Hepatocyte (in vitro differentiated cells): ENCODE data around the gene LPP. TPM values are rescaled to one million over a fixed set of nuclear protein-coding genes. Genes with fewer than 3 reads are reported as not detected.

Experiments
- DNase-seq: peaks from one replicate; pipeline ENCODE4 v3.0.0-alpha.2; 2016; ENCODE audit warnings: low spot score
- H2AFZ ChIP-seq: fragments of 200-600 bp; sonication (generic); 2 replicates; pipeline ENCODE4 v1.6.0; 2016; ENCODE audit warnings: antibody characterized with exemption, mild to moderate bottlenecking
- H3K27ac ChIP-seq: fragments of 200-600 bp; sonication (generic); 2 replicates; pipeline ENCODE4 v1.5.1; 2016; ENCODE audit warnings: mild to moderate bottlenecking
- H3K27me3 ChIP-seq: fragments of 200-600 bp; sonication (generic); 2 replicates; pipeline ENCODE4 v1.6.1; 2016
- H3K36me3 ChIP-seq: fragments of 200-600 bp; sonication (generic); replicated peaks from 2 replicates; pipeline ENCODE4 v1.5.1; 2016; ENCODE audit warnings: low read depth; ENCODE audit not compliant: insufficient read depth
- H3K4me1 ChIP-seq: fragments of 200-600 bp; sonication (generic); 2 replicates; pipeline ENCODE4 v1.5.1; 2016; ENCODE audit warnings: mild to moderate bottlenecking, moderate library complexity; ENCODE audit not compliant: insufficient read depth
- H3K4me2 ChIP-seq: fragments of 200-600 bp; sonication (generic); 2 replicates; pipeline ENCODE4 v1.6.0; 2016
- H3K4me3 ChIP-seq: fragments of 200-600 bp; sonication (generic); 2 replicates; pipeline ENCODE4 v1.5.1; 2016; ENCODE audit warnings: mild to moderate bottlenecking
- H3K79me2 ChIP-seq: fragments of 200-600 bp; sonication (generic); 2 replicates; pipeline ENCODE4 v1.6.0; 2017; ENCODE audit warnings: mild to moderate bottlenecking
- H3K9me2 ChIP-seq: fragments of 200-600 bp; sonication (generic); replicated peaks from 2 replicates; pipeline ENCODE4 v1.6.0; 2017; ENCODE audit warnings: mild to moderate bottlenecking; ENCODE audit not compliant: insufficient read depth
- H3K9me3 ChIP-seq: fragments of 200-600 bp; sonication (generic); 2 replicates; pipeline ENCODE4 v1.5.1; 2016; ENCODE audit warnings: low read depth, mild to moderate bottlenecking
- H4K20me1 ChIP-seq: fragments of 200-600 bp; sonication (generic); 2 replicates; pipeline ENCODE4 v1.6.0; 2016; ENCODE audit warnings: mild to moderate bottlenecking; ENCODE audit not compliant: insufficient read depth, poor library complexity, severe bottlenecking
- CTCF ChIP-seq: fragments of 200-600 bp; sonication (generic); IDR thresholded peaks from 2 replicates; pipeline ENCODE4 v1.5.1; 2016; ENCODE audit warnings: antibody characterized with exemption, mild to moderate bottlenecking; ENCODE audit not compliant: poor library complexity
- EZH2 ChIP-seq: fragments of 200-600 bp; sonication (generic); IDR thresholded peaks from 2 replicates; pipeline ENCODE4 v1.6.1; 2016; ENCODE audit warnings: antibody characterized with exemption, mild to moderate bottlenecking, borderline replicate concordance
- EZH2phosphoT487 ChIP-seq: fragments of 200-600 bp; sonication (generic); IDR thresholded peaks from one replicate; pipeline ENCODE4 v1.6.1; 2018; ENCODE audit warnings: antibody characterized with exemption, mild to moderate bottlenecking, low read depth, moderate library complexity; ENCODE audit not compliant: unreplicated experiment, severe bottlenecking
- WGBS: methylation state at CpG from one replicate; pipeline ENCODE4 v1.1.6; 2016; ENCODE audit warnings: low lambda C conversion rate; ENCODE audit errors: missing lambda C conversion rate; 5-methylcytosine and 5-hydroxymethylcytosine counted together
- polyA plus RNA-seq: library from polyadenylated mRNA; unstranded; fragments of >200 nt; fragmentation: Nextera tagmentation; extraction: Ambion mirVana; gene quantifications from 2 replicates; pipeline ENCODE4 v1.2.1, GENCODE V29; 2016
- total RNA-seq: library from RNA; depleted of rRNA; stranded (reverse); fragments of >200 nt; gene quantifications from 2 replicates; pipeline ENCODE4 v1.2.3, GENCODE V29; 2014

LPP gene
- total and polyA plus RNA-seq, 2 experiments from 2014 or later: 53.2 to 73.8 TPM

GRCh38 chr3:188214442-188214841 is 60.5 kb downstream of the LPP start:
- 63% methylated on average over 1 of the region's 1 CpG for WGBS
- TF ChIP-seq EZH2phosphoT487 (no peak), CTCF (no peak), EZH2 (no peak)
- Histone ChIP-seq H3K9me3 (no peaks in the 10 kb centered on the region), H3K4me1 (peaks cover 33% of the 10 kb centered on the region), H3K36me3 (no peaks in the 10 kb centered on the region), H3K27me3 (no peaks in the 10 kb centered on the region), H2AFZ (no peak overlapping the region), H4K20me1 (no peaks in the 10 kb centered on the region), H3K9me2 (no peaks in the 10 kb centered on the region), H3K4me2 (no peak overlapping the region), H3K79me2 (peaks cover 83% of the 10 kb centered on the region), H3K27ac (peak overlapping the region; percentile 44), H3K4me3 (no peak overlapping the region)
- DNase-seq: no peak

GRCh38 chr3:188215129-188215528 is 61.2 kb downstream of the LPP start:
- peaks cover 39% of the 10 kb centered on the region for H3K4me1 ChIP-seq
- H4K20me1 ChIP-seq: no peaks in the 10 kb centered on the region
- H3K36me3 ChIP-seq: no peaks in the 10 kb centered on the region
- H3K27ac ChIP-seq: peak overlapping the region; percentile 44
- H3K9me3 ChIP-seq: no peaks in the 10 kb centered on the region
- no peak overlapping the region for H3K4me2 ChIP-seq
- no peak overlapping the region for H3K4me3 ChIP-seq
- TF ChIP-seq CTCF (no peak), EZH2 (no peak)
- no peaks in the 10 kb centered on the region for H3K27me3 ChIP-seq
- no peak for DNase-seq
- H3K79me2 ChIP-seq: peaks cover 83% of the 10 kb centered on the region
- WGBS: 88% methylated on average over 2 of the region's 2 CpGs
- no peak overlapping the region for H2AFZ ChIP-seq
- no peaks in the 10 kb centered on the region for H3K9me2 ChIP-seq

- no peaks in the 10 kb centered on the region for H3K36me3 ChIP-seq
- peak overlapping the region; percentile 54 for H3K27ac ChIP-seq
- peak overlapping the region; percentile 6 for H3K4me2 ChIP-seq
- H3K9me2 ChIP-seq: no peaks in the 10 kb centered on the region
- peaks cover 48% of the 10 kb centered on the region for H3K4me1 ChIP-seq
- H3K27me3 ChIP-seq: no peaks in the 10 kb centered on the region
- H4K20me1 ChIP-seq: no peaks in the 10 kb centered on the region
- peaks cover 83% of the 10 kb centered on the region for H3K79me2 ChIP-seq
- peak; percentile 44 for DNase-seq
- no peaks in the 10 kb centered on the region for H3K9me3 ChIP-seq
- no peak overlapping the region for H2AFZ ChIP-seq
- WGBS: 48% methylated on average over 4 of the region's 4 CpGs
- TF ChIP-seq EZH2: no peak
- TF ChIP-seq EZH2phosphoT487: no peak
- TF ChIP-seq CTCF: no peak
- no peak overlapping the region for H3K4me3 ChIP-seq
These were observed 63.1 kb downstream of the LPP start for GRCh38 chr3:188217011-188217463.

- DNase-seq: no peak
- TF ChIP-seq EZH2 (no peak), EZH2phosphoT487 (no peak), CTCF (no peak)
- Histone ChIP-seq H3K4me2 (no peak overlapping the region), H3K79me2 (peaks cover 86% of the 10 kb centered on the region), H3K9me3 (no peaks in the 10 kb centered on the region), H3K4me3 (no peak overlapping the region), H3K27me3 (no peaks in the 10 kb centered on the region), H3K36me3 (no peaks in the 10 kb centered on the region), H3K4me1 (peaks cover 50% of the 10 kb centered on the region), H3K27ac (peak overlapping the region; percentile 54), H3K9me2 (no peaks in the 10 kb centered on the region), H4K20me1 (no peaks in the 10 kb centered on the region), H2AFZ (no peak overlapping the region)
- 76% methylated on average over 4 of the region's 4 CpGs for WGBS
These were observed 63.8 kb downstream of the LPP start for GRCh38 chr3:188217726-188218125.
